Measurements from ENCODE around the gene BPIFB1. TPM values are rescaled to one million over a fixed set of nuclear protein-coding genes. Genes with fewer than 3 reads are reported as not detected.

BPIFB1 gene
- total RNA-seq, 6 experiments from 2014 or later, result not detected

- Mint-ChIP-seq H3K4me3 (no peak overlapping the region), H3K27ac (no peak overlapping the region), H3K36me3 (ENCODE audit: low read depth) (no peaks in the 10 kb centered on the region), H3K4me1 (ENCODE audit: low read depth) (no peaks in the 10 kb centered on the region), H3K9me3 (no peaks in the 10 kb centered on the region), H3K27me3 (ENCODE audit: insufficient read depth) (peaks cover 61% of the 10 kb centered on the region)
- TF ChIP-seq, protein P1, sequence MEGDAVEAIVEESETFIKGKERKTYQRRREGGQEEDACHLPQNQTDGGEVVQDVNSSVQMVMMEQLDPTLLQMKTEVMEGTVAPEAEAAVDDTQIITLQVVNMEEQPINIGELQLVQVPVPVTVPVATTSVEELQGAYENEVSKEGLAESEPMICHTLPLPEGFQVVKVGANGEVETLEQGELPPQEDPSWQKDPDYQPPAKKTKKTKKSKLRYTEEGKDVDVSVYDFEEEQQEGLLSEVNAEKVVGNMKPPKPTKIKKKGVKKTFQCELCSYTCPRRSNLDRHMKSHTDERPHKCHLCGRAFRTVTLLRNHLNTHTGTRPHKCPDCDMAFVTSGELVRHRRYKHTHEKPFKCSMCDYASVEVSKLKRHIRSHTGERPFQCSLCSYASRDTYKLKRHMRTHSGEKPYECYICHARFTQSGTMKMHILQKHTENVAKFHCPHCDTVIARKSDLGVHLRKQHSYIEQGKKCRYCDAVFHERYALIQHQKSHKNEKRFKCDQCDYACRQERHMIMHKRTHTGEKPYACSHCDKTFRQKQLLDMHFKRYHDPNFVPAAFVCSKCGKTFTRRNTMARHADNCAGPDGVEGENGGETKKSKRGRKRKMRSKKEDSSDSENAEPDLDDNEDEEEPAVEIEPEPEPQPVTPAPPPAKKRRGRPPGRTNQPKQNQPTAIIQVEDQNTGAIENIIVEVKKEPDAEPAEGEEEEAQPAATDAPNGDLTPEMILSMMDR (IDR thresholded peaks at IDR 0.05), result no peak
- no peak for DNase-seq
Observed at GRCh38 chr20:33277471-33278441, 5.3 kb upstream of the BPIFB1 start.

- TF ChIP-seq, protein P1 (IDR thresholded peaks at IDR 0.05), result no peak
- Mint-ChIP-seq H3K4me1 (ENCODE audit: low read depth) (no peaks in the 10 kb centered on the region), H3K27ac (no peak overlapping the region), H3K27me3 (ENCODE audit: insufficient read depth) (peaks cover 54% of the 10 kb centered on the region), H3K9me3 (no peaks in the 10 kb centered on the region), H3K4me3 (no peak overlapping the region), H3K36me3 (ENCODE audit: low read depth) (no peaks in the 10 kb centered on the region)
- DNase-seq, result no peak
Observed at GRCh38 chr20:33278700-33279099, 4.3 kb upstream of the BPIFB1 start.

- Mint-ChIP-seq H3K27me3 (ENCODE audit: insufficient read depth) (peaks cover 56% of the 10 kb centered on the region), H3K9me3 (no peaks in the 10 kb centered on the region), H3K27ac (no peak overlapping the region), H3K4me1 (ENCODE audit: low read depth) (no peaks in the 10 kb centered on the region), H3K36me3 (ENCODE audit: low read depth) (no peaks in the 10 kb centered on the region), H3K4me3 (no peak overlapping the region)
- DNase-seq, result no peak
- TF ChIP-seq, protein P1 (IDR thresholded peaks at IDR 0.05), result no peak
Observed at GRCh38 chr20:33279261-33279910, 3.6 kb upstream of the BPIFB1 start.

DNA sequence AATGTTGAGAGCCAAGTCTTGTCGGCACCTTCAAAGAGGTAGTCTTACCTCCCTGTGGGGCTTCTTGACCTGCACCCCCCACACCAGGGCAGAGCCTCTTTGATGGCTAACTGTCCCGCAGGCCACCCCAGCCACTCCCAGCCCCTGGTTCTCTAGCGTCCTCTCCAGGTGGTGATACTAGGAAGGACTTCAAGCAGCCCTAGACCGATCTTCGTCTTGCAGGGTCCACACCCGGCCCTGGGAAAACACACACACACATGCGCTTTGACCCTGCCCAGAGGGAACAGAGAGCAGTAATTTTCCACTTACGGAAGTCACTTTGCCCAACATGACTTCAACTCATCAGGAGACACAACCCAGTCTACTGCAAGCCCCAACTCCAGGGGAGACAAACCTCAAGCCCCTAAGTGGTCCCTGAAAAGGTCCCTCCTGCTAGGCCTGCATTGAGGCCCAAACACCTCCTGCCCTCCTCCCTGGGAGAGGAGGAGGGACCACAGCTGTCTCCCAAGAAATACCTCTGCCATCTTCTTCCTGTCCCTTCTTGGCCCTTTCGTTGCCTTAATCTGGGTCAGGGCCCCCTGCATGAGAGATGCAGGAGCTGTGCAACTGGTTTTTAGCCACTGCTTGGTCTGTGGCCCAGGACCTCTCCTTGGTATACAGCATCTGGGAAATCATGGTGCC, 2.9 kb upstream of the BPIFB1 start:
- Mint-ChIP-seq H3K4me3 (no peak overlapping the region), H3K27ac (no peak overlapping the region), H3K4me1 (ENCODE audit: low read depth) (no peaks in the 10 kb centered on the region), H3K27me3 (ENCODE audit: insufficient read depth) (peaks cover 61% of the 10 kb centered on the region), H3K36me3 (ENCODE audit: low read depth) (no peaks in the 10 kb centered on the region), H3K9me3 (no peaks in the 10 kb centered on the region)
- TF ChIP-seq, protein P1 (IDR thresholded peaks at IDR 0.05), result no peak
- no peak for DNase-seq

- Mint-ChIP-seq H3K27me3 (ENCODE audit: insufficient read depth) (peaks cover 59% of the 10 kb centered on the region), H3K9me3 (no peaks in the 10 kb centered on the region), H3K36me3 (ENCODE audit: low read depth) (no peaks in the 10 kb centered on the region), H3K4me3 (no peak overlapping the region), H3K4me1 (ENCODE audit: low read depth) (no peaks in the 10 kb centered on the region), H3K27ac (no peak overlapping the region)
- TF ChIP-seq, protein P1 (IDR thresholded peaks at IDR 0.05), result no peak
- DNase-seq, result no peak
Observed at GRCh38 chr20:33280775-33281174, 2.2 kb upstream of the BPIFB1 start.

All from HFFc6 (cell line).